Measurements from ENCODE around the gene TCF7L1.

GRCh38 chr2:85325466-85325811 lies 192.2 kb downstream of the TCF7L1 start:
- TF ChIP-seq CTCF (IDR thresholded peaks at IDR 0.05) (no peak), POLR2A (IDR thresholded peaks at IDR 0.05; ENCODE audit: low read depth) (no peak)

Measured in esophagus muscularis mucosa (tissue), 3 donors.